SK-N-SH (cell line): ENCODE measurements around the gene LIME1. TPM values are rescaled to one million over a fixed set of nuclear protein-coding genes. Genes with fewer than 3 reads are reported as not detected.

Source experiments
- CTCF ChIA-PET: fragments of 300-600, 350-600 bp; formaldehyde crosslinking; extraction: SDS; loops from one replicate; lab custom pipeline; 2021; lab: Yijun Ruan, JAX
- POLR2A ChIA-PET: fragments of 350-600 bp; sonication (Branson Sonifier 250); formaldehyde crosslinking; extraction: SDS; loops from one replicate; lab custom pipeline; 2020; ENCODE audit warnings: antibody characterized with exemption, inconsistent platforms; lab: Yijun Ruan, JAX
- DNase-seq: peaks from one replicate; pipeline ENCODE4 v3.0.0; 2012
- H2AFZ ChIP-seq: fragments of 200-600 bp; sonication (generic); 2 replicates; pipeline ENCODE4 v1.8.1; 2016; ENCODE audit warnings: antibody characterized with exemption, mild to moderate bottlenecking, low read depth
- H3F3A ChIP-seq: fragments of 200-600 bp; sonication (generic); replicated peaks from 2 replicates; pipeline ENCODE3; 2016; ENCODE audit warnings: antibody characterized with exemption, mild to moderate bottlenecking; ENCODE audit not compliant: insufficient read depth
- H3K27ac ChIP-seq, 2 experiments: fragments of 200-500 bp in 1 of 2; fragments of 200-600 bp in 1 of 2; sonication (Bioruptor generic) in 1 of 2; sonication (generic), shearing (Covaris generic) in 1 of 2; 2 replicates each; pipeline versions ENCODE4 v1.5.1 to v1.6.1; 2014 to 2016; ENCODE audit warnings: low read depth in 2 of 2, inconsistent platforms in 1 of 2, low read length in 1 of 2, mild to moderate bottlenecking in 1 of 2, mixed read lengths in 1 of 2
- H3K27me3 ChIP-seq: fragments of 200-600 bp; sonication (generic), shearing (Covaris generic); 2 replicates; pipeline ENCODE4 v1.6.1; 2016; ENCODE audit warnings: mixed run types; ENCODE audit not compliant: insufficient read depth
- H3K36me3 ChIP-seq, 2 experiments: fragments of 200-500 bp in 1 of 2; fragments of 200-600 bp in 1 of 2; sonication (Bioruptor generic) in 1 of 2; sonication (generic) in 1 of 2; replicated peaks in 1 of 2; 2 replicates each; pipeline versions ENCODE3 to v1.5.1; 2014 to 2016; ENCODE audit warnings: low read length in 1 of 2, mild to moderate bottlenecking in 1 of 2; ENCODE audit not compliant: insufficient read depth in 2 of 2, control insufficient read depth in 1 of 2
- H3K4me1 ChIP-seq, 2 experiments: fragments of 200-500 bp in 1 of 2; fragments of 200-600 bp in 1 of 2; sonication (Bioruptor generic) in 1 of 2; sonication (generic), shearing (Covaris generic) in 1 of 2; 2 replicates each; pipeline versions ENCODE4 v1.5.1 to v1.6.1; 2014 to 2016; ENCODE audit warnings: low read depth in 1 of 2, low read length in 1 of 2, mixed run types in 1 of 2; ENCODE audit not compliant: insufficient read depth in 2 of 2, control insufficient read depth in 1 of 2
- H3K4me2 ChIP-seq: fragments of 200-600 bp; sonication (generic), shearing (Covaris generic); 2 replicates; pipeline ENCODE4 v1.6.1; 2017; ENCODE audit warnings: mixed run types
- H3K4me3 ChIP-seq, 2 experiments: fragments of 200-500 bp in 1 of 2; fragments of 200-600 bp in 1 of 2; sonication (Bioruptor generic) in 1 of 2; sonication (generic), shearing (Covaris generic) in 1 of 2; 2 replicates each; pipeline versions ENCODE4 v1.5.1 to v1.8.1; 2014 to 2016; ENCODE audit warnings: low read depth in 2 of 2, inconsistent platforms in 1 of 2, low read length in 1 of 2, mild to moderate bottlenecking in 1 of 2, mixed read lengths in 1 of 2, moderate library complexity in 1 of 2
- H3K79me2 ChIP-seq: fragments of 200-600 bp; sonication (generic); 2 replicates; pipeline ENCODE4 v1.8.1; 2017; ENCODE audit warnings: mild to moderate bottlenecking; ENCODE audit not compliant: insufficient read depth
- H3K9ac ChIP-seq: fragments of 200-600 bp; sonication (generic); 2 replicates; pipeline ENCODE4 v1.6.1; 2017; ENCODE audit warnings: mixed run types
- H3K9me2 ChIP-seq: fragments of 200-600 bp; sonication (generic); 2 replicates; pipeline ENCODE4 v1.6.1; 2017; ENCODE audit warnings: mixed run types
- H3K9me3 ChIP-seq: fragments of 200-600 bp; sonication (generic); 2 replicates; pipeline ENCODE4 v1.6.1; 2017; ENCODE audit warnings: mixed run types, mild to moderate bottlenecking, moderate library complexity
- H4K20me1 ChIP-seq: fragments of 200-600 bp; sonication (generic); 2 replicates; pipeline ENCODE4 v1.6.1; 2017; ENCODE audit warnings: mild to moderate bottlenecking, mixed run types; ENCODE audit not compliant: insufficient read depth
- CHD2 ChIP-seq: fragments of 150-350 bp; IDR thresholded peaks from 2 replicates; pipeline ENCODE4 v1.6.1; 2018; ENCODE audit warnings: low read length; ENCODE audit not compliant: partially characterized antibody
- ELF1 ChIP-seq: IDR thresholded peaks from 2 replicates; pipeline ENCODE4 v1.4.0; 2012
- EP300 ChIP-seq, 2 experiments: IDR thresholded peaks; 2 replicates each; pipeline versions ENCODE4 v1.4.0 to v1.6.1; 2012; ENCODE audit warnings: borderline replicate concordance in 1 of 2, low read depth in 1 of 2, low read length in 1 of 2
- EZH2phosphoT487 ChIP-seq: fragments of 200-600 bp; sonication (generic); IDR thresholded peaks from 2 replicates; pipeline ENCODE4 v1.6.1; 2017; ENCODE audit warnings: low read depth, mixed run types, mild to moderate bottlenecking, antibody characterized with exemption, moderate library complexity, borderline replicate concordance
- FOXJ3 ChIP-seq: sonication (generic); formaldehyde crosslinking; IDR thresholded peaks from 2 replicates; pipeline ENCODE4 v1.5.1; 2020; ENCODE audit warnings: mild to moderate bottlenecking, missing genetic modification reagents
- GATA2 ChIP-seq: sonication (generic); formaldehyde crosslinking; IDR thresholded peaks from 2 replicates; pipeline ENCODE4 v1.5.0; 2020; ENCODE audit warnings: mild to moderate bottlenecking, missing genetic modification reagents
- MAX ChIP-seq: IDR thresholded peaks from 2 replicates; pipeline ENCODE4 v1.4.0; 2012; ENCODE audit warnings: low read depth
- MEF2A ChIP-seq: IDR thresholded peaks from 2 replicates; pipeline ENCODE4 v1.4.0; 2012; ENCODE audit warnings: low read depth, borderline replicate concordance
- MXI1 ChIP-seq: IDR thresholded peaks from 2 replicates; pipeline ENCODE4 v1.6.1; 2012; ENCODE audit warnings: mild to moderate bottlenecking, low read depth, low read length, improper control_type of control experiment
- NFIC ChIP-seq: IDR thresholded peaks from 2 replicates; pipeline ENCODE4 v1.4.0; 2012; ENCODE audit warnings: borderline replicate concordance
- NRF1 ChIP-seq: IDR thresholded peaks from 2 replicates; pipeline ENCODE4 v1.6.1; 2012; ENCODE audit warnings: low read depth, mild to moderate bottlenecking, low read length
- POLR2AphosphoS5 ChIP-seq: IDR thresholded peaks from 2 replicates; pipeline ENCODE4 v1.6.1; 2012; ENCODE audit warnings: low read depth, low read length
- RXRA ChIP-seq: IDR thresholded peaks from 2 replicates; pipeline ENCODE4 v1.4.0; 2012; ENCODE audit warnings: low read depth, mild to moderate bottlenecking, borderline replicate concordance
- SIN3A ChIP-seq: IDR thresholded peaks from 2 replicates; pipeline ENCODE4 v1.6.1; 2012; ENCODE audit warnings: low read depth, mild to moderate bottlenecking, low read length, moderate library complexity, borderline replicate concordance
- TCF12 ChIP-seq: IDR thresholded peaks from 2 replicates; pipeline ENCODE4 v1.4.0; 2012
- YY1 ChIP-seq: IDR thresholded peaks from 2 replicates; pipeline ENCODE4 v1.4.0; 2012; ENCODE audit warnings: low read depth, mild to moderate bottlenecking
- WGBS: methylation state at CpG from one replicate; pipeline ENCODE4 v1.1.6; 2017; ENCODE audit warnings: low lambda C conversion rate; 5-methylcytosine and 5-hydroxymethylcytosine counted together
- polyA plus RNA-seq, 3 experiments: library from polyadenylated mRNA; depleted of rRNA; stranded (reverse); fragments of >200 nt; gene quantifications; 2 replicates each; pipeline ENCODE4 v1.2.3, GENCODE V29; 2012
- TF ChIP-seq, protein P1 (sequence below): IDR thresholded peaks from 2 replicates; pipeline ENCODE4 v1.6.1; 2012; ENCODE audit warnings: mild to moderate bottlenecking, low read depth, low read length, moderate library complexity
- TF ChIP-seq, protein P2 (sequence below): IDR thresholded peaks from 2 replicates; pipeline ENCODE4; 2012
- TF ChIP-seq, protein P3 (sequence below): fragments of 150-350 bp; IDR thresholded peaks from 2 replicates; pipeline ENCODE4 v1.6.1; 2016; ENCODE audit warnings: mild to moderate bottlenecking, low read depth, low read length
- TF ChIP-seq, protein P4 (sequence below): fragments of 150-350 bp; IDR thresholded peaks from 2 replicates; pipeline ENCODE4 v1.6.1; 2017; ENCODE audit warnings: antibody characterized with exemption, low read length, low read depth, borderline replicate concordance

LIME1 gene
- polyA plus RNA-seq, 1 of the 3 experiments (the other 2 are of a cell fraction): 10.9 TPM

DNA sequence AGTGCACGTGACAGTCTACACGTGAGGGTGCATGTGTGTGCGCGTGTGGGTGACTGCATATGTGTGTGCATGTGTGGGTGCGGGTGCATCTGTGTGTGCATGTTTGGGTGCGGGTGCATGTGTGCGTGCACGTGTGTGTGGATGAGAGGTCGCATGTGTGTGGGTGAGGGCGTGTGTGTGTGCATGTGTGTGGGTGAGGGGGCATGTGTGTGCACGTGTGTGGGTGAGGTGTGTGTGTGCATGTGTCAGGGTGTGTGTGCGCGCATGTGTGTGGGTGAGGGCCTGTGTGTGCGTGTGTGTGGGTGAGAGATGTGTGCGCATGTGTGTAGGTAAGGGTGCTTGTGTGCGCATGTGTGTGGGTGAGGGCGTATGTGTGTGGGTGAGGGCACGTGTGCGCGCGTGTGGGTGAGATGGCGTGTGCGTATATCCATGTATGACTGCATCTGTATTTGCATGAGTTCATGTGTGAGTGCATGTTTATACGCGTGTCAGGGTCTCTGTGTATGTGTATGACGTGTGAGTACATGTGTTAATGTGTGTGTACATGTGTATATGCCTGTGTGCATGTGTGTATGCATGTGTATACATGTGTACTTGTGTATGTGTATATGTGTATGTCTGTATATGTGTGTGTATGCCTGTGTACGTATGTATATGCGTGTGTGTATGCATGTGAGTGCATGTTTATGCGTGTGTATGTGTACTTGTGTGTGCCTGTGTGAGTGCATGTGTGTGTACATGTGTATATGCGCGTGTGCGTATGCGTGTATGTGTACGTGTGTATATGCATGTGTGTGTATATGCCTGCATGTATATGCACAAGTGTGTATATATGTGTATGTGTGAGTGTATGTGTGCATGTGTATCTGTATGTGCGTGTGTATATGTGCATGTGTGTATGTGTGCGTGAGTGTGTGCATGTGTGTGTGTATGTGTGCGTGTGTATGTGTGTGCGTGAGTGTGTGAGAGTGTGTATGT is 4.1 kb upstream of the LIME1 start:
- no peak overlapping the region for H3K9ac ChIP-seq
- H3K36me3 ChIP-seq: peaks cover 17 to 18% of the 10 kb centered on the region in 2 experiments
- H3F3A ChIP-seq: peaks cover 16% of the 10 kb centered on the region
- no peak for DNase-seq
- H3K4me1 ChIP-seq: no peaks in the 10 kb centered on the region
- no peaks in the 10 kb centered on the region for H3K9me2 ChIP-seq
- 91% methylated on average over 38 of the region's 38 CpGs for WGBS
- H4K20me1 ChIP-seq: peaks cover 8% of the 10 kb centered on the region; the same call in 1 of the 2 replicates
- no peak overlapping the region for H3K27ac ChIP-seq
- H3K9me3 ChIP-seq: no peaks in the 10 kb centered on the region
- ChIA-PET POLR2A (no interaction called here), CTCF (no interaction called here)
- H3K4me3 ChIP-seq: no peak overlapping the region
- H2AFZ ChIP-seq: no peak overlapping the region
- H3K79me2 ChIP-seq: peaks cover 42% of the 10 kb centered on the region
- no peaks in the 10 kb centered on the region for H3K27me3 ChIP-seq
- TF ChIP-seq CHD2 (no peak), MAX (no peak), MXI1 (no peak), NFIC (no peak), MEF2A (no peak), NRF1 (no peak), GATA2 (no peak), RXRA (no peak), ELF1 (no peak), EZH2phosphoT487 (no peak), YY1 (no peak), EP300 (IDR thresholded peaks at IDR 0.05; ENCODE audit: borderline replicate concordance in 1 of 2, low read depth in 1 of 2, low read length in 1 of 2) (no peak), SIN3A (no peak), TCF12 (no peak), POLR2AphosphoS5 (no peak), FOXJ3 (CRISPR knock-in tag) (no peak)
- TF ChIP-seq, protein P1, sequence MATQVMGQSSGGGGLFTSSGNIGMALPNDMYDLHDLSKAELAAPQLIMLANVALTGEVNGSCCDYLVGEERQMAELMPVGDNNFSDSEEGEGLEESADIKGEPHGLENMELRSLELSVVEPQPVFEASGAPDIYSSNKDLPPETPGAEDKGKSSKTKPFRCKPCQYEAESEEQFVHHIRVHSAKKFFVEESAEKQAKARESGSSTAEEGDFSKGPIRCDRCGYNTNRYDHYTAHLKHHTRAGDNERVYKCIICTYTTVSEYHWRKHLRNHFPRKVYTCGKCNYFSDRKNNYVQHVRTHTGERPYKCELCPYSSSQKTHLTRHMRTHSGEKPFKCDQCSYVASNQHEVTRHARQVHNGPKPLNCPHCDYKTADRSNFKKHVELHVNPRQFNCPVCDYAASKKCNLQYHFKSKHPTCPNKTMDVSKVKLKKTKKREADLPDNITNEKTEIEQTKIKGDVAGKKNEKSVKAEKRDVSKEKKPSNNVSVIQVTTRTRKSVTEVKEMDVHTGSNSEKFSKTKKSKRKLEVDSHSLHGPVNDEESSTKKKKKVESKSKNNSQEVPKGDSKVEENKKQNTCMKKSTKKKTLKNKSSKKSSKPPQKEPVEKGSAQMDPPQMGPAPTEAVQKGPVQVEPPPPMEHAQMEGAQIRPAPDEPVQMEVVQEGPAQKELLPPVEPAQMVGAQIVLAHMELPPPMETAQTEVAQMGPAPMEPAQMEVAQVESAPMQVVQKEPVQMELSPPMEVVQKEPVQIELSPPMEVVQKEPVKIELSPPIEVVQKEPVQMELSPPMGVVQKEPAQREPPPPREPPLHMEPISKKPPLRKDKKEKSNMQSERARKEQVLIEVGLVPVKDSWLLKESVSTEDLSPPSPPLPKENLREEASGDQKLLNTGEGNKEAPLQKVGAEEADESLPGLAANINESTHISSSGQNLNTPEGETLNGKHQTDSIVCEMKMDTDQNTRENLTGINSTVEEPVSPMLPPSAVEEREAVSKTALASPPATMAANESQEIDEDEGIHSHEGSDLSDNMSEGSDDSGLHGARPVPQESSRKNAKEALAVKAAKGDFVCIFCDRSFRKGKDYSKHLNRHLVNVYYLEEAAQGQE: no peak
- TF ChIP-seq, protein P2, sequence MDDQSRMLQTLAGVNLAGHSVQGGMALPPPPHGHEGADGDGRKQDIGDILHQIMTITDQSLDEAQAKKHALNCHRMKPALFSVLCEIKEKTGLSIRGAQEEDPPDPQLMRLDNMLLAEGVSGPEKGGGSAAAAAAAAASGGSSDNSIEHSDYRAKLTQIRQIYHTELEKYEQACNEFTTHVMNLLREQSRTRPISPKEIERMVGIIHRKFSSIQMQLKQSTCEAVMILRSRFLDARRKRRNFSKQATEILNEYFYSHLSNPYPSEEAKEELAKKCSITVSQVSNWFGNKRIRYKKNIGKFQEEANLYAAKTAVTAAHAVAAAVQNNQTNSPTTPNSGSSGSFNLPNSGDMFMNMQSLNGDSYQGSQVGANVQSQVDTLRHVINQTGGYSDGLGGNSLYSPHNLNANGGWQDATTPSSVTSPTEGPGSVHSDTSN: no peak
- TF ChIP-seq, protein P3, sequence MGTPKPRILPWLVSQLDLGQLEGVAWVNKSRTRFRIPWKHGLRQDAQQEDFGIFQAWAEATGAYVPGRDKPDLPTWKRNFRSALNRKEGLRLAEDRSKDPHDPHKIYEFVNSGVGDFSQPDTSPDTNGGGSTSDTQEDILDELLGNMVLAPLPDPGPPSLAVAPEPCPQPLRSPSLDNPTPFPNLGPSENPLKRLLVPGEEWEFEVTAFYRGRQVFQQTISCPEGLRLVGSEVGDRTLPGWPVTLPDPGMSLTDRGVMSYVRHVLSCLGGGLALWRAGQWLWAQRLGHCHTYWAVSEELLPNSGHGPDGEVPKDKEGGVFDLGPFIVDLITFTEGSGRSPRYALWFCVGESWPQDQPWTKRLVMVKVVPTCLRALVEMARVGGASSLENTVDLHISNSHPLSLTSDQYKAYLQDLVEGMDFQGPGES: no peak
- TF ChIP-seq, protein P4, sequence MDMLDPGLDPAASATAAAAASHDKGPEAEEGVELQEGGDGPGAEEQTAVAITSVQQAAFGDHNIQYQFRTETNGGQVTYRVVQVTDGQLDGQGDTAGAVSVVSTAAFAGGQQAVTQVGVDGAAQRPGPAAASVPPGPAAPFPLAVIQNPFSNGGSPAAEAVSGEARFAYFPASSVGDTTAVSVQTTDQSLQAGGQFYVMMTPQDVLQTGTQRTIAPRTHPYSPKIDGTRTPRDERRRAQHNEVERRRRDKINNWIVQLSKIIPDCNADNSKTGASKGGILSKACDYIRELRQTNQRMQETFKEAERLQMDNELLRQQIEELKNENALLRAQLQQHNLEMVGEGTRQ: no peak
- H3K4me2 ChIP-seq: no peak overlapping the region
